ENCODE measurements around the gene HOXC11.

Gene HOXC11

DNA sequence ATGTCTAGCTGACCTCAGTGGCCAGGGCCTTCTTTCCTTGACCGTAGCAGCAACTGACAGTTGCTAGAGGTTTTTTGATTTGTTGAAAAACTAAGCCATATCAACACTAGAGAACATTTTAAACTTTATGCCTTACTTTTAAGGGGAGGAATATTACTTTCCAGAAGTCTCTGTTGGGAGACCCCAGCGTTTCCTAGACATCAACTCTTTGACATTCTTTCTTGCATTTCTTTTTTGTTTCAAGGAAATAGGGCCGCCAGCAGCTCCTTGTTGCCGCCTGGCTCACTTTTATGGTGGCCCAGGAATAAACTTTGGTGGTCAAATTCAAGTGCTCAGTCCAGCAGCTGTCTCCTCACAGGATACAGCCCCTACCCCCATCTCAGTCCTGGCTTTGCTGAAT lies 2.5 kb upstream of the HOXC11 start:
- Mint-ChIP-seq H3K4me1 (ENCODE audit: low read depth) (peaks cover 22% of the 10 kb centered on the region), H3K9me3 (peaks cover 5% of the 10 kb centered on the region), H3K27ac (no peak overlapping the region), H3K4me3 (no peak overlapping the region), H3K27me3 (peaks cover 99% of the 10 kb centered on the region), H3K36me3 (ENCODE audit: low read depth) (no peaks in the 10 kb centered on the region)
- intact Hi-C loops (cut with micrococcal nuclease): no loop called here

DNA sequence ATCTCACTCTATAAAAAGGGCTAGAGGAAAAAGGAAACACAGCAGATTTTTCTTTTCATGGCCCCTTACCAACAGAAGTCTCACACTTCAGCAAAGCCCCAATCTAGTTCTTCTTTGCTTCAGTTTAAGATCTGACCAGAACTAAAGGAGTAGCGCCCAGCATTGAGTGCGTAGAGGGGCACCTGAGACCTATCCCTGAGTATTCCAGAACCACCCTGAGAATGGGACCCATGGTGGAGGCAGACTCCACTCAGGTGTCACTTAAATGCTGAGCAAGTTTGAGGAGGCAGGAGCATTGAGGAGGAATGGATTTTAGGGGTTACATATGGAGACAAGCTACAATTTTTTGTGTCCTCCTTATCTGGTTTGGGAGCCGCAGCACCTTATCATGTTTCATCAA lies 1.8 kb upstream of the HOXC11 start:
- Mint-ChIP-seq H3K4me3 (no peak overlapping the region), H3K4me1 (ENCODE audit: low read depth) (peaks cover 15% of the 10 kb centered on the region), H3K27ac (no peak overlapping the region), H3K27me3 (peaks cover 99% of the 10 kb centered on the region), H3K9me3 (no peaks in the 10 kb centered on the region), H3K36me3 (ENCODE audit: low read depth) (no peaks in the 10 kb centered on the region)
- intact Hi-C loops (cut with micrococcal nuclease): no loop called here

DNA sequence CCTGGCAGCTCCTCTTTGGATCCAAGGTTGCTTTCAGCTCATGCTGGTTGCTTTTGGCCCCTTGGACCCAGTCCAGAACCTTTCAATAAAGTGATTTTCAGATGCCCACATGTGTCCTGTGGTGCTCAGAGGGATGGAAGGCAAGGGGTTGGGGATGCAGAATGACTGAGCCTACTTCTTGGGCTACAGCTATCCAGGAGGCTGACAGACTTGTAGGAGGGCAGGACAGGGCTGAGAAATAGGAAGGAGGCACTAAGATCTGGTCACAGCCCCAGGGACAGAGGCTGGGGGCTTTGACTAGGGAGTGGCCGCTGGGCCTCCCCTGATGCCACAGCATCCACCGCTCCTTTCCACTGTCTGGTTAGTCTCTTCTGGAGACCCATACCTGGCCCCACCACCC lies 1.2 kb upstream of the HOXC11 start:
- peaks cover 99% of the 10 kb centered on the region for H3K27me3 Mint-ChIP-seq
- no peak overlapping the region for H3K4me3 Mint-ChIP-seq
- H3K9me3 Mint-ChIP-seq: no peaks in the 10 kb centered on the region
- H3K27ac Mint-ChIP-seq: no peak overlapping the region
- peaks cover 9% of the 10 kb centered on the region for H3K4me1 Mint-ChIP-seq (ENCODE audit: low read depth)
- intact Hi-C loops (cut with micrococcal nuclease): no loop called here
- no peaks in the 10 kb centered on the region for H3K36me3 Mint-ChIP-seq (ENCODE audit: low read depth)

DNA sequence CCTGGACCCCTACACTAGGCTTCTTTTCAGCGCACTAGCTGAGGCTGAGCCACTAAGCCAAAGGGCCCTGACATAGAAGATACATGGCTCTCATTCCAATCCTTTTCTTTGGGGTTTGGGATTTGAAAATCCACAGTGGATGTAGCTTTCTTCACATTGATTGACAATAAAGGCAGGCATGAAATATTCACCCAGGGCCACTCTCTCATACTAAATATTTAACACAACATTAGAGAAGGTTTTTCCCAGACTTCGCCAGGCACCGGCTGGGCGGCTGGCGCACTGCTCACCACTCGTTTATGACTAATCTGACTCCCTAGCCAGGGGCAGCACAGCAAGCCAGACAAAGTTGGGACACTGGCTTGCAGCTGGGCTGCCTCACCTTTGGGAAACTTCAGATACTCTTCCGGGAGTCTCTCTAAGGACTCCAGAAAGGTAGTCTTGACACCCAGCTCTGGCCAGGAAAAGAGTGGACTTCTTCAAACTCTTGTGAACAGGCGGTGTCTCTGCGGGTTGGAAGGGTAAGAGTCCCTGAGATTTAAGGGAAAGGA lies 699 bp upstream of the HOXC11 start:
- H3K4me1 Mint-ChIP-seq (ENCODE audit: low read depth): peaks cover 7% of the 10 kb centered on the region
- no peak overlapping the region for H3K27ac Mint-ChIP-seq
- H3K36me3 Mint-ChIP-seq (ENCODE audit: low read depth): no peaks in the 10 kb centered on the region
- H3K27me3 Mint-ChIP-seq: peaks cover 99% of the 10 kb centered on the region
- H3K4me3 Mint-ChIP-seq: no peak overlapping the region
- H3K9me3 Mint-ChIP-seq: no peaks in the 10 kb centered on the region
- intact Hi-C loops (cut with micrococcal nuclease): no loop called here

DNA sequence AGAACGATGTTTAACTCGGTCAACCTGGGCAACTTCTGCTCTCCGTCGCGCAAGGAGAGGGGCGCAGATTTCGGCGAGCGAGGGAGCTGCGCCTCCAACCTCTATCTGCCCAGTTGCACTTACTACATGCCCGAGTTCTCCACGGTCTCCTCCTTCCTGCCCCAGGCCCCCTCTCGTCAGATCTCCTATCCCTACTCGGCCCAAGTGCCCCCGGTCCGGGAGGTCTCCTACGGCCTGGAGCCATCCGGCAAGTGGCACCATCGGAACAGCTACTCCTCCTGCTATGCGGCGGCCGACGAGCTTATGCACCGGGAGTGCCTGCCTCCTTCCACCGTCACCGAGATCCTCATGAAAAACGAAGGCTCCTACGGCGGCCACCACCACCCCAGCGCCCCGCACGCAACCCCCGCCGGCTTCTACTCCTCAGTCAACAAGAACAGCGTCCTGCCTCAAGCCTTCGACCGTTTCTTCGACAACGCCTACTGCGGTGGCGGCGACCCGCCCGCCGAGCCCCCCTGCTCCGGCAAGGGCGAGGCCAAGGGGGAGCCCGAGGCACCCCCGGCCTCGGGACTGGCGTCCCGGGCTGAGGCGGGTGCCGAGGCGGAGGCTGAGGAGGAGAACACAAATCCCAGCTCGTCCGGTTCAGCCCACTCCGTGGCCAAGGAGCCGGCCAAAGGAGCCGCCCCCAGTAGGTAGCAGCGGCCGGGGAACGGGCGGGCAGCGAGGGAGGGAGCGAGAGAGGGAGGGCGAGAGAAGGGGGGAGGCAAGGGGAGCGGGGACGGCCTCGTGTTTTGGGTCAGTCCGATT lies 513 bp downstream of the HOXC11 start:
- Mint-ChIP-seq H3K27ac (no peak overlapping the region), H3K9me3 (no peaks in the 10 kb centered on the region), H3K36me3 (ENCODE audit: low read depth) (no peaks in the 10 kb centered on the region), H3K4me1 (ENCODE audit: low read depth) (peaks cover 7% of the 10 kb centered on the region), H3K27me3 (peaks cover 99% of the 10 kb centered on the region), H3K4me3 (peak overlapping the region; percentile 49)
- intact Hi-C loops (cut with micrococcal nuclease): no loop called here

DNA sequence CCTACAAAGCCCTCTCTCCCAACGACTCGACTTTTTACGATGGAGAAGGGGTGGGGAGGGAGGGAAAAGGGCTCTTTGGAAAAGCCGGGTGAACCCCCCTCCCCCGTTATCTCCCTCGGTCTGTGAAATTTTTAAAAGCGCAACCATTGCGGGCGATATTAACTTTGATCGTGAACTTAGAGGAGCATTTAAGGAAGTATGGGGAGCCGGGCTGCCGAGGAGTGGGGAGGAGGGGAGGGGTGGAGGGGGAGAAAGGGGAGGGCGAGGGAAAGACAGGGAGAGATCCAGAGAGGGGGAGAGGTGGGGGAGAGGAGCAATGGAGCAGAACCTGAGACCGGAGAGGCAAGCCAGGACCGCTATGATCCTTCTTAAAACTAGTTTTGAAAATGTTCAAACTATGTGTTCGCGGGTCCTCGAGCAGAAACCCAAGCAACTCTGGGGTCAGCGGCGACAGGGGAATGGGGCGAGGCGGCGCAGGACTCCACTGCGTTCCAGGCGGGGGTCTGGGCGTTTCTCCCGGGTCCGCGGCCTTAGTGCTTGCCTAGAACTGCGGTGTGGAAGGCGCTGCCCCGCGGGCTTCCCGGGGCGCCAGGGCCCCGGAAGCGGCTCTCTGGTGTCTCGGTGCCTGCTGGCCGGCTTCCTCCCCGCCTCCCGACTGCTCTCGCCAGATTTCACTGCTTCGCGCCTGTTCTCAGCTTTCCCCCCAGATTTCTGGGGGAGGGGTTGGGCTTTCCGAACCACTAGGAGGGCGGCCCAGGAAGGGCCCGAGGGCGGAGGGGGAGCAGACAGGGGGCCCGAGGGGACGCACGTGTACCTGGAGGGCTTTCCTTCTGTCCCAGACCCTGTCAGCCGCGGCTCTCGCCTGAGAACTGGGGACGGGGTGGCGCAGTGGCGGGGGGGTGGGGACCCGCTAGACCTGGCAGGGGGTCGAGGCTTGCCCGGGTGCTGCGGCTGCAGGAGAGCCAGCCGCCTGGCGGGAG lies 1.4 kb downstream of the HOXC11 start, which contains the start of gene HOTAIR:
HOTAIR (minus strand) TSS at position 871 of the 980 bp plus-strand sequence.
- no peaks in the 10 kb centered on the region for H3K9me3 Mint-ChIP-seq
- H3K27me3 Mint-ChIP-seq: peaks cover 99% of the 10 kb centered on the region

DNA sequence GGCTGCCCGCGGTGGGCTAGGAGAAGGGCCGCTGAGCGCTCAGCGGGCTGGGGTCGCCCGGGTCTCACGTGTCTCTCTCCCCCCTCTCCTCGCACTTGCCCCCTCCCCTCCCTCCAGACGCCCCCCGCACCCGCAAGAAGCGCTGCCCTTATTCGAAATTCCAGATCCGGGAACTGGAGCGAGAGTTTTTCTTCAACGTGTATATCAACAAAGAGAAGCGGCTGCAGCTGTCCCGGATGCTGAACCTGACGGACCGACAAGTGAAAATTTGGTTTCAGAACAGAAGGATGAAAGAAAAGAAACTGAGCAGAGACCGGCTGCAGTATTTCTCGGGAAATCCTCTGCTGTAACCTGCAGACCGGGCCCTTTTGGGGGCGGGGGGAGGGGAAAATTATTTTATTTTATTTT lies 2.1 kb downstream of the HOXC11 start:
- peaks cover 99% of the 10 kb centered on the region for H3K27me3 Mint-ChIP-seq
- H3K4me1 Mint-ChIP-seq (ENCODE audit: low read depth): peaks cover 7% of the 10 kb centered on the region
- peak overlapping the region; percentile 66 for H3K4me3 Mint-ChIP-seq
- intact Hi-C loops (cut with micrococcal nuclease): no loop called here
- H3K27ac Mint-ChIP-seq: no peak overlapping the region
- H3K36me3 Mint-ChIP-seq (ENCODE audit: low read depth): no peaks in the 10 kb centered on the region
- H3K9me3 Mint-ChIP-seq: no peaks in the 10 kb centered on the region

More for the DNA sequence above, 1.4 kb downstream of the HOXC11 start, which contains the start of gene HOTAIR:
- Mint-ChIP-seq H3K4me1 (ENCODE audit: low read depth) (peaks cover 7% of the 10 kb centered on the region), H3K4me3 (peak within 1 kb of the TSS; percentile 66), H3K27ac (peak within 1 kb of the TSS; percentile 39), H3K36me3 (ENCODE audit: low read depth) (no peaks in the 10 kb centered on the region)
- intact Hi-C loops (cut with micrococcal nuclease): no loop called here

DNA sequence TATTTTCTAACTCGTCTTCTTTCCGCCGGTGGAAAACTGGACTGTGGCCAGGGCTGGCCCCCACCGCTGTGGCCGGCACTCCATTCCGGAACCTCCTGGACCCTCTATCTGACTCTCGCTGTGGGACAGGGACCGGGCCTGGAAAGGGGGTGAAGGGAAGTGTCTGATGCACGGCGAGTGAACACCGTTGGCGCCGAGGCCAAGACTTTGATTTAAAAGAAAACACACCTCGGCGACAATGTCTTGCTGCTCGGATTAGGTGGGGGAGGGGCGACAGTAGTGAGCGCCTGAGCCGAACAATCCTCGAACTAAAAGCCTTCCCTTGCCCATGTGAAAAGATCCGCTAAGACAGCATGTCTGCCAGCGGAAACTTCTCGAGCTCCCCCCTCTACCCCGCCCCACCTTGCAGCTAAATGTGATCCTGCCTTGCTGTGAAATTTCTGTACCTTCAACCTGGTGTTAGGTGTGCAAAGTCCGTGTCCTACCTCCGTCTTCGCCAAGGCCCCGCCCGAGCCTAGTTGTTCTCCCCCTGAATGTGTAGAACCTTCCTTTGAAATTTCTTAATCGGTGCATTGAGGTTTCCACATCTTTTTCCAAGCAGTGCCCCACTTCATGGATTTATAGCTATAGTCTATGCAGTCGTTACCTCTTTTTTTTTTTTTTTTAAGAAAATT lies 2.7 kb downstream of the HOXC11 start:
- Mint-ChIP-seq H3K4me3 (no peak overlapping the region), H3K27me3 (peaks cover 99% of the 10 kb centered on the region), H3K27ac (no peak overlapping the region), H3K4me1 (ENCODE audit: low read depth) (peaks cover 7% of the 10 kb centered on the region), H3K36me3 (ENCODE audit: low read depth) (no peaks in the 10 kb centered on the region), H3K9me3 (no peaks in the 10 kb centered on the region)
- intact Hi-C loops (cut with micrococcal nuclease): no loop called here

DNA sequence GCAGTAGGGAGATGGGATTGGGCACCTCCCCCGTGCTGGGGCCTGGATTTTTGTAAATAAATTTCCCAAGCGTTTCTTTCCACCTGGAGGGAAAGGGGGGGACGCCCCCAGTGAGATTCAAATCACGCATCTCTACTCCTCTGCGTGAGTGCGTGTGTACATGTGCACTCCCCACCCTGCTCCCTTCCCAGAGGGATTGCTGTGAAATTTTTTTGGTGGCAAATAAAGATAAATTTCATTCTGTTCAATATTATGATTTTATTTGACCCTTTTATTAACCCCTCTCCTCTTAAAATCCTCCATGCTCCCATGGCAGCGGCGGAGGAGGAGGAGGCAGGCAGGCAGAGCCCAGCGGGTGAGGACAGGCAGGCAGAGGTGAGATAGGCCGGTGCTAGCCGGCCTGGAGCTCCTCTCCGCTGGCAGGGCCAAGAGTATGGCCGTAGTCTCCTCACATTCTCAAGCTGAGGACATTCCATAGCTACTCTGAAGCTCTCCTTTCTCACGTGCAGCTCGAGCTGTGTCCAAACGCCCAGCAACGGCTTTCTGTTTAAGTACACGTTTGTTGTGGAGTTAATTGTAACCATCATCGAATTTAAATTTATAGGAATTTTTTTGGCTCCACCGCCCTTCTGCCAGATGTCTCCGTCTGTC lies 3.4 kb downstream of the HOXC11 start:
- H3K4me1 Mint-ChIP-seq (ENCODE audit: low read depth): peaks cover 7% of the 10 kb centered on the region
- H3K27me3 Mint-ChIP-seq: peaks cover 99% of the 10 kb centered on the region
- intact Hi-C loops (cut with micrococcal nuclease): no loop called here

DNA sequence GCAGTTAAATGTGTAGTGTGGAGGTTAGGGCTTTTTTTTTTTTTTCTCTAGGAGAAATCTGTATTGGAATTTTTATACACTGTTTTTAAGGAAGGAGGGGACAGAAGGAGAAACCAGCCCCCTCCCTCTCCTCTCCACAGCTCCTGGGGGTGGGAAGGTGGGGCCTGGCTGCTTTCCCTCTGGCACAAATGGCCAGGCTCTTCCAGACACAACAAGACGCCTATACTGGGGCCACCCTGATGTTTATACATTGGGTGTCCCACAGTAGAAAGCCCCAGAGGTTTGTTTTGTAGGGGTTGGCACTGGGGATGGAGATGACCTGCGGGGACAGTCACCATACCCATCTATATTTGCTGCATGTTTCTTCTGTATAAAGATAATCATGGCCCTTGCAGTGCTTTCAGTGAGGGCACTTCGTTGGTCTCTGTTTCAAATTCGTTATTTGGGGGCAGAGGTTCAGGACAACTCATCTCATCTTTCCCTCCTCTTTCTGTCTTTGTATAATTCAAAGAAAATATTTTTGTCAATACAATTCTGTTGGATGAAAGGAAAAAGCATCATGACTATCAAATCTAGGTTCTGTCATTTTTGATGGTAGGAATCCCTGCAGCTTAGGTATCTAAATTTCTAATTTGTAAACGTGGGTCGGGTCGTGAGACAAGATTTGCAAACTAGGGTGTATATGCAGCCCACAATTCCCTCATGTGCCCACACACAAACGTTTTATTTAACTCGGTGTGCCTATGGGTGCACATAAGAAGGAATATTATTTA lies 4.1 kb downstream of the HOXC11 start:
- Mint-ChIP-seq H3K9me3 (no peaks in the 10 kb centered on the region), H3K27ac (no peak overlapping the region), H3K27me3 (peaks cover 99% of the 10 kb centered on the region), H3K36me3 (ENCODE audit: low read depth) (no peaks in the 10 kb centered on the region), H3K4me1 (ENCODE audit: low read depth) (peaks cover 7% of the 10 kb centered on the region), H3K4me3 (no peak overlapping the region)
- intact Hi-C loops (cut with micrococcal nuclease): no loop called here

More for the DNA sequence above, 3.4 kb downstream of the HOXC11 start:
- H3K4me3 Mint-ChIP-seq: no peak overlapping the region
- H3K27ac Mint-ChIP-seq: no peak overlapping the region
- no peaks in the 10 kb centered on the region for H3K9me3 Mint-ChIP-seq
- no peaks in the 10 kb centered on the region for H3K36me3 Mint-ChIP-seq (ENCODE audit: low read depth)

DNA sequence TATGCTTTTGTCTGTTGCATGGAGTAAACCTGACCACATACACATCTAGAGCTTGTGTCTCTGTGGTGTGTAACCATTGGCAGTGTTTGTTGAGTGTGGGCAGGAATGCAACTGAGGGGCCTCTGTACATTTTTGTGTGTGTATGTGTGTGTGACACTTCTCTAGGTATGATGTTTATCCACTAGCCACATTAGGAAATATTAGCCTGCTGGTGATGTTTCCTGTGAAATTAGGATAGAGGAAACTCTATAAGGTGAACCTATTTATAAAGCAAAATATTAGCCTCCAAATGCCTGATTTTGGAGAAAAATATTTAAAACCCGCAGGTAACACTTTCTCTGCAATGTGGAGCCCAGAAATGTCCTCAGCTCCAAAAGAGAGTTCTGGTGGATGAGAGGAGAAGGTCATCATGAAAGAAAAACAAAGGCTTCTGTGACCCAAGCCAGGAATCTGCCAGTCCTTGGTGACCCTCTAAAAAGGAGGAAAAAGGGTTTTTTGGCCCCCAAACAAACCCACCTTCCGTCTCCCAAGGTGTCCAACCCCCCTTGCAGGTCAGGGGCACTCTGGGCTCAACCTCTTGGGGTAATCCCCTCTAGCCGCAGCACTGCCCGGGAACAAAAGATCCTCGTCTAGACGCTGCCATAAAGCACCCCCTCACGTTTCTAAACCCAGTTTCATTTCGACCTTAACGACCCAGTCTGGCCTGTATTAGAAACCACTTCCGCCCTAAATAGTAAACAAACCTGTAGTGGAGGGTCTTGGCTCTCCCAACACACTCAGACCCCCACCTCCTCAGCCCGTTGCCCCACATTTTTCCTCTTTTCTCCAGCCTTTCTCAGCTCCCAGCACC lies 4.9 kb downstream of the HOXC11 start:
- H3K27ac Mint-ChIP-seq: no peak overlapping the region
- no peaks in the 10 kb centered on the region for H3K9me3 Mint-ChIP-seq
- intact Hi-C loops (cut with micrococcal nuclease): no loop called here
- H3K4me1 Mint-ChIP-seq (ENCODE audit: low read depth): peaks cover 7% of the 10 kb centered on the region
- no peaks in the 10 kb centered on the region for H3K36me3 Mint-ChIP-seq (ENCODE audit: low read depth)
- H3K27me3 Mint-ChIP-seq: peaks cover 99% of the 10 kb centered on the region
- H3K4me3 Mint-ChIP-seq: no peak overlapping the region

Measured in dendritic cell treated with granulocyte-macrophage colony-stimulating factor and Interleukin-4, amounts not matched to agents 40 ng/mL and 50 ng/mL, for 4 days (primary cell).